ENCODE data around the gene SLC10A7.

- TF ChIP-seq POLR2AphosphoS5 (IDR thresholded peaks at IDR 0.05) (no peak), CTCF (IDR thresholded peaks at IDR 0.05) (no peak)
These were observed 309.0 kb downstream of the SLC10A7 start for GRCh38 chr4:146212781-146213180.
